Endothelial cell of umbilical vein (primary cell): ENCODE data around the gene MAML2. TPM values are rescaled to one million over a fixed set of nuclear protein-coding genes. Genes with fewer than 3 reads are reported as not detected.

ENCODE experiments used
- BruUV-seq: library from RNA; stranded (reverse); fragments of 400-500 nt; replicated peaks from 2 replicates; lab custom pipeline; 2021; lab: Mats Ljungman, UMichigan
- CTCF ChIA-PET: fragments of 300-600, 350-600 bp; sonication (Branson Sonifier 250); formaldehyde crosslinking; loops from one replicate; lab custom pipeline; 2021; ENCODE audit warnings: antibody characterized with exemption, inconsistent platforms; lab: Charles Lee
- POLR2A ChIA-PET: fragments of 300-600, 350-600 bp; sonication (Branson Sonifier 250); formaldehyde crosslinking; loops from one replicate; lab custom pipeline; 2021; ENCODE audit warnings: antibody characterized with exemption, inconsistent platforms; lab: Charles Lee
- DNase-seq: peaks from one replicate; pipeline ENCODE4 v3.0.0-alpha.2; 2011; ENCODE audit warnings: low read depth, low spot score
- FAIRE-seq: peaks from 2 replicates; lab custom pipeline; 2011; peaks lifted over from hg19 to GRCh38; lab: Jason Lieb, UNC
- H2AFZ ChIP-seq: 2 replicates; pipeline ENCODE4 v1.6.0; 2012; ENCODE audit warnings: low read depth, low read length, control low read depth, inconsistent platforms
- H3K27ac ChIP-seq: 2 replicates; pipeline ENCODE4 v1.5.1; 2011; ENCODE audit warnings: low read depth, mild to moderate bottlenecking, control low read depth, low read length, moderate library complexity; ENCODE audit not compliant: insufficient read depth
- H3K27me3 ChIP-seq, 2 experiments: 2 replicates each; pipeline versions ENCODE4 v1.6.0 to v1.6.1; 2011; ENCODE audit warnings: low read length in 2 of 2, mixed read lengths in 1 of 2; ENCODE audit not compliant: control insufficient read depth in 2 of 2, insufficient read depth in 2 of 2
- H3K36me3 ChIP-seq, 2 experiments: 2 replicates in 1 of 2; 3 replicates in 1 of 2; pipeline ENCODE4 v1.5.1; 2011; ENCODE audit warnings: low read length in 2 of 2, mild to moderate bottlenecking in 1 of 2, moderate library complexity in 1 of 2; ENCODE audit not compliant: control insufficient read depth in 2 of 2, insufficient read depth in 2 of 2; ENCODE audit errors: extremely low read depth in 1 of 2
- H3K4me1 ChIP-seq: 3 replicates; pipeline ENCODE4 v1.5.1; 2011; ENCODE audit warnings: mild to moderate bottlenecking, low read length; ENCODE audit not compliant: control insufficient read depth, insufficient read depth; ENCODE audit errors: extremely low read depth
- H3K4me2 ChIP-seq: 2 replicates; pipeline ENCODE4 v1.6.1; 2011; ENCODE audit warnings: low read length, control low read depth, mixed read lengths; ENCODE audit not compliant: insufficient read depth
- H3K4me3 ChIP-seq, 3 experiments: fragments of 200-600 bp in 1 of 3; sonication (generic), shearing (Covaris generic) in 1 of 3; replicated peaks in 1 of 3; 2 replicates each; pipeline ENCODE4 v1.5.1; 2011 to 2016; ENCODE audit warnings: control low read depth in 3 of 3, low read length in 3 of 3, mild to moderate bottlenecking in 2 of 3, inconsistent platforms in 1 of 3, low read depth in 1 of 3, moderate library complexity in 1 of 3; ENCODE audit not compliant: insufficient read depth in 1 of 3
- H3K79me2 ChIP-seq: 2 replicates; pipeline ENCODE4 v1.6.0; 2012; ENCODE audit warnings: low read length, inconsistent platforms; ENCODE audit not compliant: control insufficient read depth, insufficient read depth
- H3K9ac ChIP-seq: replicated peaks from 2 replicates; pipeline ENCODE3; 2011; ENCODE audit warnings: low read length, control low read depth; ENCODE audit not compliant: insufficient read depth; ENCODE audit errors: extremely low read depth
- H3K9me1 ChIP-seq: replicated peaks from 3 replicates; pipeline ENCODE4 v1.6.0; 2011; ENCODE audit warnings: mild to moderate bottlenecking, low read length; ENCODE audit not compliant: control insufficient read depth, insufficient read depth; ENCODE audit errors: extremely low read depth
- H3K9me3 ChIP-seq: replicated peaks from 2 replicates; pipeline ENCODE4 v1.5.1; 2012; ENCODE audit warnings: low read length, inconsistent platforms; ENCODE audit not compliant: control insufficient read depth, insufficient read depth
- H4K20me1 ChIP-seq: replicated peaks from 2 replicates; pipeline ENCODE3; 2011; ENCODE audit warnings: mild to moderate bottlenecking, low read length; ENCODE audit not compliant: control insufficient read depth, insufficient read depth; ENCODE audit errors: extremely low read depth
- EZH2 ChIP-seq: IDR thresholded peaks from 2 replicates; pipeline ENCODE4 v1.6.1; 2012; ENCODE audit warnings: borderline replicate concordance, low read depth, mild to moderate bottlenecking, moderate library complexity, low read length, inconsistent platforms; ENCODE audit not compliant: severe bottlenecking
- FOS ChIP-seq: IDR thresholded peaks from 2 replicates; pipeline ENCODE4 v1.6.1; 2011; ENCODE audit warnings: mild to moderate bottlenecking, low read length, moderate library complexity, borderline replicate concordance; ENCODE audit not compliant: insufficient read depth
- GATA2 ChIP-seq: IDR thresholded peaks from 2 replicates; pipeline ENCODE4 v1.7.0; 2011; ENCODE audit warnings: low read depth, mild to moderate bottlenecking, moderate library complexity, mixed read lengths, low read length; ENCODE audit not compliant: insufficient read length, insufficient read depth
- JUN ChIP-seq: IDR thresholded peaks from 2 replicates; pipeline ENCODE4 v1.6.1; 2011; ENCODE audit warnings: borderline replicate concordance, low read depth; ENCODE audit not compliant: insufficient read length, insufficient read depth
- MAX ChIP-seq: IDR thresholded peaks from 2 replicates; pipeline ENCODE4 v1.6.1; 2011; ENCODE audit not compliant: insufficient read depth, insufficient read length
- MYC ChIP-seq: IDR thresholded peaks from one replicate; pipeline ENCODE4 v1.6.1; 2011; ENCODE audit warnings: mild to moderate bottlenecking, low read depth, low read length
- POLR2A ChIP-seq: IDR thresholded peaks from 2 replicates; pipeline ENCODE4 v1.6.1; 2012; ENCODE audit warnings: low read depth, mild to moderate bottlenecking, control low read depth, low read length
- POLR2AphosphoS5 ChIP-seq: IDR thresholded peaks from 2 replicates; pipeline ENCODE4 v1.6.1; 2012; ENCODE audit warnings: low read depth, mild to moderate bottlenecking, control low read depth, low read length, moderate library complexity; ENCODE audit not compliant: insufficient read depth
- dilution Hi-C: fragments of 300-500 bp; cut with MboI; formaldehyde crosslinking; loops from one replicate; pipeline ENCODE4 v1.15.0; 2019; ENCODE audit warnings: low sequenced_read_pairs; ENCODE audit not compliant: extremely low pct_ligation_motif_present
- intact Hi-C: fragments of 100-400 bp; cut with micrococcal nuclease; formaldehyde crosslinking; loops from one replicate; pipeline ENCODE4 v1.10.0; 2022
- polyA plus RNA-seq, 4 experiments: library from polyadenylated mRNA; depleted of rRNA in 3 of 4; stranded (reverse) in 3 of 4; unstranded in 1 of 4; fragments of >200 nt; gene quantifications; 2 replicates each; pipeline versions ENCODE4 v1.2.1 to v1.2.3, GENCODE V29; 2011 to 2012; ENCODE audit warnings: missing spikeins in 1 of 4
- total RNA-seq: library from RNA; stranded (reverse); gene quantifications from 2 replicates; pipeline ENCODE4 v1.2.3, GENCODE V29; 2021
- TF ChIP-seq, protein P1 (sequence below), 2 donors: IDR thresholded peaks; 1 replicate in 1 of 2; 2 replicates in 1 of 2; pipeline ENCODE4 v1.5.1; 2011; ENCODE audit warnings: low read length in 2 of 2, mild to moderate bottlenecking in 2 of 2, moderate library complexity in 2 of 2, control low read depth in 1 of 2, inconsistent platforms in 1 of 2, low read depth in 1 of 2; ENCODE audit not compliant: insufficient read depth in 1 of 2; ENCODE audit errors: extremely low read depth in 1 of 2

Gene MAML2
- total and polyA plus RNA-seq, 2 donors (not counting 3 experiments of a cell fraction or from before 2014, with no cell fraction given) = 12.4 to 16.8 TPM

DNA sequence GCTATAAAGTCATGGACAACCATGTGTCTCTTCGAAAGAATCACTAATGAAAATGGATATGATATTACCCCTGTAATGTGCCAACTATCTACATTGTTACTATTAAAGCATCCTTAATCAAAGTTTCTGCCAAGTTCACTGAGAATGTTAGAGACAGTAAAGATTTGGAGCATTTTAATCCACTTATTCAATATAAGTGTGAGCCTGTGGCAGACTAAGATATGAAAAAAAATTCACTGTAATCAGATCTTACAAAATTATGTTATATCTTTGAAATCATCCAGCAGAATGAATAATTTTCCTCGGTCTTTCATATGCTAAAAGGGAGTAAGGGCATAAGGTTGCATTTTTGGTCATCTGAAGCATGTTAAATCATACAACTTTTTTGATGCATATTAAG lies 49.9 kb downstream of the MAML2 start:
- H3K79me2 ChIP-seq = no peaks in the 10 kb centered on the region
- intact Hi-C loops (no loop called here), dilution Hi-C loops (no loop called here)
- ChIA-PET CTCF (interaction anchor here (1.1 to 1.5 kb wide), 2 partner anchors 12 to 24 kb away, joined by 3 read pairs; no protein-coding TSS in a partner anchor), POLR2A (no interaction called here)
- BruUV-seq = no TSS peak
- H3K4me1 ChIP-seq = peaks cover 16% of the 10 kb centered on the region
- no peak overlapping the region for H2AFZ ChIP-seq
- no peak overlapping the region for H3K9ac ChIP-seq
- H3K9me1 ChIP-seq = peaks cover 2% of the 10 kb centered on the region
- H3K27me3 ChIP-seq = no peaks in the 10 kb centered on the region
- H3K4me3 ChIP-seq = no peak overlapping the region
- H3K4me2 ChIP-seq = no peak overlapping the region
- no peaks in the 10 kb centered on the region for H3K9me3 ChIP-seq
- TF ChIP-seq JUN = no peak
- no peak for TF ChIP-seq EZH2
- no peak for TF ChIP-seq MAX
- TF ChIP-seq POLR2A = no peak
- no peak for TF ChIP-seq FOS
- TF ChIP-seq GATA2 = no peak
- TF ChIP-seq MYC = no peak
- TF ChIP-seq, protein P1, sequence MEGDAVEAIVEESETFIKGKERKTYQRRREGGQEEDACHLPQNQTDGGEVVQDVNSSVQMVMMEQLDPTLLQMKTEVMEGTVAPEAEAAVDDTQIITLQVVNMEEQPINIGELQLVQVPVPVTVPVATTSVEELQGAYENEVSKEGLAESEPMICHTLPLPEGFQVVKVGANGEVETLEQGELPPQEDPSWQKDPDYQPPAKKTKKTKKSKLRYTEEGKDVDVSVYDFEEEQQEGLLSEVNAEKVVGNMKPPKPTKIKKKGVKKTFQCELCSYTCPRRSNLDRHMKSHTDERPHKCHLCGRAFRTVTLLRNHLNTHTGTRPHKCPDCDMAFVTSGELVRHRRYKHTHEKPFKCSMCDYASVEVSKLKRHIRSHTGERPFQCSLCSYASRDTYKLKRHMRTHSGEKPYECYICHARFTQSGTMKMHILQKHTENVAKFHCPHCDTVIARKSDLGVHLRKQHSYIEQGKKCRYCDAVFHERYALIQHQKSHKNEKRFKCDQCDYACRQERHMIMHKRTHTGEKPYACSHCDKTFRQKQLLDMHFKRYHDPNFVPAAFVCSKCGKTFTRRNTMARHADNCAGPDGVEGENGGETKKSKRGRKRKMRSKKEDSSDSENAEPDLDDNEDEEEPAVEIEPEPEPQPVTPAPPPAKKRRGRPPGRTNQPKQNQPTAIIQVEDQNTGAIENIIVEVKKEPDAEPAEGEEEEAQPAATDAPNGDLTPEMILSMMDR (IDR thresholded peaks at IDR 0.05; ENCODE audit: extremely low read depth in 1 of 2, insufficient read depth in 1 of 2, low read depth in 1 of 2, low read length in 2 of 2) = no peak
- TF ChIP-seq POLR2AphosphoS5 = no peak
- H3K27ac ChIP-seq = no peak overlapping the region
- no peaks in the 10 kb centered on the region for H4K20me1 ChIP-seq
- DNase-seq = no peak
- FAIRE-seq = no peak
- no peaks in the 10 kb centered on the region for H3K36me3 ChIP-seq
